ENCODE measurements around the gene KCNJ2.

GRCh38 chr17:70208825-70209555, 39.7 kb downstream of the KCNJ2 start:
- no peak for TF ChIP-seq EZH2phosphoT487 (IDR thresholded peaks at IDR 0.05; ENCODE audit: insufficient read depth, low read depth)
- no peak for TF ChIP-seq EZH2 (IDR thresholded peaks at IDR 0.05; ENCODE audit: insufficient read depth, poor library complexity, severe bottlenecking)

All from GM23248 (cell line).